AG04449 (cell line): ENCODE data around the gene RBM5.

ENCODE experiments used
- CTCF ChIA-PET: fragments of 350-600 bp; formaldehyde crosslinking; extraction: SDS; loops from one replicate; lab custom pipeline; 2021; ENCODE audit warnings: antibody characterized with exemption; lab: Yijun Ruan, JAX
- POLR2A ChIA-PET: fragments of 400-600, 350-600 bp; formaldehyde crosslinking; extraction: SDS; loops from one replicate; lab custom pipeline; 2020; ENCODE audit warnings: antibody characterized with exemption, inconsistent platforms; lab: Yijun Ruan, JAX
- DNase-seq: peaks from one replicate; pipeline ENCODE4 v3.0.0-alpha.2; 2010; ENCODE audit warnings: low read depth, low spot score
- H3K4me3 ChIP-seq: 2 replicates; pipeline ENCODE4 v1.5.1; 2011; ENCODE audit warnings: low read depth, mild to moderate bottlenecking, control low read depth, low read length
- TF ChIP-seq, protein P1 (sequence below): IDR thresholded peaks from one replicate; pipeline ENCODE4 v1.5.1; 2011; ENCODE audit warnings: mild to moderate bottlenecking, moderate library complexity, low read length, control low read depth, inconsistent platforms; ENCODE audit not compliant: insufficient read depth; ENCODE audit errors: missing control alignments

RBM5 gene

DNA sequence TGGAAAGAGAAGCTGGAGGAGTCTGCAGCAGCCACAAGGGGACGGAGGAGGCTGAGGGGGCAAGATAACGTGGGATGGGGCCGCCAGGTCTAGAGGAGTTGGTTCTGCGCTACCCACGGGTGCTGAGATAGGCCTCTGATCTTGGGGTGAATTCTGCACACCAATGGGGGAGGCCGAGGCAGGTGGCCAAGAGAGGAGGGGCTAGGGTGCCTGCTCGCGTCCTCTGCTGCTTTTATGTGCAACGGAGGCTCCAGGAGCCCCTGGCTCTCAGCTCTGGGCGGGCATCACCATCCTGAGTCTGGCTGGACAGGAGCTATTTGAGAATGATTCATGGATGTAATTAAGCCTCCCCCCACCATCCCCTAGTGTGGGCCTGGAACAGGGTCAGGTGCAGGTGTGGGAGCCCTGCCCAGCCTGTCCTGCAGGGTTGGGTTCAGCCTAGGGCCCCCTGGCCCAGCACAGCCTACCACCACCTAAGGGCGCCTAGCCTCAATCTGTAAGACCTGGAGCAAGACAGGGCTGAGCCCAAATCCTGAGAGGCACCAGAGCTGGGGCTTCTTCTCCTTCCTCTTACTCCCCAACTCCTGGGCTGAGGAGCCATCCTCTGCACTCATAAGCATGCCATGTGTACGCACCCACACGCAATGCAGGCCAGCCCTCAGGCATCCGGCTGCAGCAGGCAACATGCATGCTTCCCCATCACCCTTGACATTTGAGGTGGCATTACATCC lies 34.1 kb downstream of the RBM5 start:
- ChIA-PET CTCF (interaction anchor here (0.7 to 31.5 kb wide), 24 partner anchors 10 to 176 kb away, joined by 3 to 817 read pairs (median 5); partner anchors contain the start of genes GNAT1, HYAL3 and NAA80), POLR2A (interaction anchor here (0.6 to 1.1 kb wide), 4 partner anchors 34 to 180 kb away, joined by 3 to 4 read pairs (median 3); no protein-coding TSS in a partner anchor)
- no peak for DNase-seq
- TF ChIP-seq, protein P1, sequence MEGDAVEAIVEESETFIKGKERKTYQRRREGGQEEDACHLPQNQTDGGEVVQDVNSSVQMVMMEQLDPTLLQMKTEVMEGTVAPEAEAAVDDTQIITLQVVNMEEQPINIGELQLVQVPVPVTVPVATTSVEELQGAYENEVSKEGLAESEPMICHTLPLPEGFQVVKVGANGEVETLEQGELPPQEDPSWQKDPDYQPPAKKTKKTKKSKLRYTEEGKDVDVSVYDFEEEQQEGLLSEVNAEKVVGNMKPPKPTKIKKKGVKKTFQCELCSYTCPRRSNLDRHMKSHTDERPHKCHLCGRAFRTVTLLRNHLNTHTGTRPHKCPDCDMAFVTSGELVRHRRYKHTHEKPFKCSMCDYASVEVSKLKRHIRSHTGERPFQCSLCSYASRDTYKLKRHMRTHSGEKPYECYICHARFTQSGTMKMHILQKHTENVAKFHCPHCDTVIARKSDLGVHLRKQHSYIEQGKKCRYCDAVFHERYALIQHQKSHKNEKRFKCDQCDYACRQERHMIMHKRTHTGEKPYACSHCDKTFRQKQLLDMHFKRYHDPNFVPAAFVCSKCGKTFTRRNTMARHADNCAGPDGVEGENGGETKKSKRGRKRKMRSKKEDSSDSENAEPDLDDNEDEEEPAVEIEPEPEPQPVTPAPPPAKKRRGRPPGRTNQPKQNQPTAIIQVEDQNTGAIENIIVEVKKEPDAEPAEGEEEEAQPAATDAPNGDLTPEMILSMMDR = no peak
- H3K4me3 ChIP-seq = no peak overlapping the region

DNA sequence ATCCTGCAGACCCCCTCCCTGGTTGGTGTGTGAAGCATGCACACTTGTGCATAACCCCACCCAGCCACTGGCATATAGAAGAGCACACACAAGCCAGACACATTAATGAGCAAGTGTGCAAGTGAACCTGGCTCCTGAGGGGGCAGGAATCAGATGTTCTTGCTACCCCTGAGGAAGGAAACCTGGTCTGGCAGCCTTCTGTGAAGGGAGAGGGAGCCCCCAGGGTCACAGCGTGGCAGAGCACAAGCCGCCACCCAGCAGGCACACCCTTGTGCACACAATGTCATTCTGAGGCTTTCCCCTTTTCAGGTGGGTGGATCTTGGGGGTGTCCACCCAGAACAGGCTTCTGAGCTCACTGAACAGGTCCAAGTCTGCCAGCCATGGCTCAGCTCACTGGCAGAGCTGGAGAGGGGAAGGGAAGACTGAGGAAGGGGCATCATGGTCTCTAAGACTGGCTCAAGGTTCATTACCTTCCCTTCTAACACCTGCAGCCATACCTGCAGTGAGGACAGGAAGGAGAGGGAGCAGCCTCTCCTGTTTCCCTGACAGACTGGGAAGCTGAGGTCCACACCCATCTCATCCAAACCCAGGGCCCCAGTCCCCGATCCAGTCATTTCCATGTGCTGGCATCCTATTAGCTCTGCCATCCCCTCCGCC lies 34.8 kb downstream of the RBM5 start:
- ChIA-PET CTCF (interaction anchor here (1.0 to 31.5 kb wide), 14 partner anchors 9 to 146 kb away, joined by 3 to 817 read pairs (median 6); partner anchors contain the start of gene GNAT1), POLR2A (interaction anchor here (0.6 kb wide), 1 partner anchor 181 kb away, joined by 4 read pairs; no protein-coding TSS in a partner anchor)
- no peak for DNase-seq
- TF ChIP-seq, protein P1 = no peak
- no peak overlapping the region for H3K4me3 ChIP-seq

DNA sequence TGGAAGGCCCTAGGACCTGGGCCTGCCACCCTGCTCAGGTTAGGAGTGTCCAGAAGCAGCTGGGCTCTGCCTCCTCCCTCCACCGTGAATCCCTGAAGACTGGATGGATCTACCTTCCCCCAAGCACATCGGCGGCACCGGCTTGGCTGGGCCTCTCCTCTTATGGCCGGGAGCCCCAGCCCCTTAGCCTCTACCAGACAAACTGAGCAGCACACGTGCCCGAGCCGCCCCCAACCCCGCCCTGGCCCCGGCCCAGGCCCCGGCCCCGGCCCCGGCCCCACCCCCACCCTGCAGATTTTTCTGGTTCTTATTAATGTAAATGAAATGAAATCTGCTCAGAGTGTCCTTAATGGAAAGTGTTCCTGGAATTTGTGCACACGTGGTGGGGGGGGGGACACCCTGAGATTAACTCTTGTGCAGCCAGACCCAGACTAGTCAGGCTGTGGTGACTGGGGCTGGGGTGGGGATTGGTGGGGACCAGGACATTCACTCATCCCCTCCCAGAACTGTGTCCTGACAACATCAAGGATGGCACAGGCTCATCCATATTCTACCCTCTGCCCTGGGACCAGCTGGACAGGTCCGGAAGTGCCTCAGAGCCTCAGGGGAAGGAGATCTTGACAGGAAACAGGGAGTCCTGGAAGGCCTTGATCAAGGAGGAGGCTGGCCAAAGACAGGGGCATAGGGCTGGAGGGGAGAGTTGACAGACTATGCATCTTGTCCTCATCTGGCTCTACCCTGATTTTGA lies 35.5 kb downstream of the RBM5 start:
- TF ChIP-seq, protein P1 = no peak
- ChIA-PET POLR2A (interaction anchor here (0.5 kb wide), 1 partner anchor 157 kb away, joined by 3 read pairs; no protein-coding TSS in a partner anchor), CTCF (interaction anchor here (1.0 to 31.5 kb wide), 6 partner anchors 10 to 101 kb away, joined by 3 to 817 read pairs (median 22); partner anchors contain the start of gene GNAT1)
- no peak overlapping the region for H3K4me3 ChIP-seq
- DNase-seq = no peak

DNA sequence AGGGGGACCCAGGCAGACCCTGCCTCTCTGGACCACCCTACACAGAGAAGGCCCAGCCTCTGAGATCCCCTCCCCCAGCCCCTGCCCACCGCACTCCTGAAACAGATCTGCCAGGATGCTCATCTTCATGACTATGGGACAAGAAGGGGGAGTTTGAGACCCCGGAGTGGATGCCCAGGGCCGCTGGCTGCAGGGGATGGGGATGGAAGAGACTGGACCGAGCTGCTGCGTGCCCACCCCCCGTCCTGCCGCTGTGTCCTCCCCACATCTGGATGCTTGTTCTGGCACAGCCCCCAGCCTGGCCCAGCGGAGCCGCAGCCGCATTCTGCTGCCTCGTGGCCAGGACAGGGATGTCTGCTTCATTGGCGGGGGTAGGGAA lies 36.1 kb downstream of the RBM5 start:
- ChIA-PET CTCF (interaction anchor here (1.2 to 31.5 kb wide), 3 partner anchors 13 to 101 kb away, joined by 7 to 817 read pairs (median 76); partner anchors contain the start of gene GNAT1), POLR2A (no interaction called here)
- no peak overlapping the region for H3K4me3 ChIP-seq
- no peak for DNase-seq
- TF ChIP-seq, protein P1 = no peak

DNA sequence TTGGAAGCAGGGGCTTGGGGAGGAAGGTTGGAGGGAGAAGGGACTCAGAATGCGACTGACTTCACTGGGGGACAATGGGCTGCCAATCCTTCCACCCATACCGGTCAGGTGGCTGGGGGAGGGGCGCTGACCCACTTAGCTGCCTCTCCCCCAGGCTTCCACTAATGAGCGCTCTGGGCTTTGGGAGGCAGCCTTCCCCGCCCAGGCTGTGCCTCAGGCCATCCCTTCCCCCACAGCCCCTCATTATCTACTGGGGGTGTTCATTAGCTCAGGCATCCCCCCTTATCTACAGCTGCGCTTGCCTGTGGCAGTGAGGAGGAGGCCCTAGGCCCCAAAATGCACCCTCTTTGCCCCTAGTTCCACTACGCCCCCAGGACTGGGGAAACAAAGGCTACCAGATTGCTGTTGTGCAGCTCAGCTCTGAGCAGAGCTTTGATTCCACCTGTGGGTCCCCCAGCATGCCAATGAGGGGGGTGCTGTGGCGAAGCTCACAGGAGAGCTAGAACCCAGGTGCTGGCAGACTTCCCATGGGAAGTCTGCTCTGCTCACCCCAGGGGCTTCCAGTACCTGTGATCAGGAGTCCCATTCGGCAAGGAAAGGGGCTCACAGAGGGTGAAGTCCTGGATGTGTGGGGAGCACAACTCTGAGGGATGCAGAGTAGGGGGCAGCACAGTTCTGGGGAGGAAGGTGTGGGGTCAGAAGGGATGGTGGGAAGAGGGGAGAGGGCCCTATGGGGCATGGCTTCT lies 37.0 kb downstream of the RBM5 start:
- no peak overlapping the region for H3K4me3 ChIP-seq
- DNase-seq = no peak
- CTCF ChIA-PET = interaction anchor here (1.2 to 31.5 kb wide), 3 partner anchors 12 to 100 kb away, joined by 7 to 817 read pairs (median 76); partner anchors contain the start of gene GNAT1
- TF ChIP-seq, protein P1 = no peak
- POLR2A ChIA-PET = interaction anchor here (1.4 kb wide), 1 partner anchor 11 kb away, joined by 4 read pairs; no protein-coding TSS in a partner anchor
